ENCODE data around the gene PCDH11Y.
"Not testable (repeated sequence)": the region's sequence is repeated elsewhere in the genome, so short reads cannot be mapped to it uniquely, and the experiment has no call there.

DNA sequence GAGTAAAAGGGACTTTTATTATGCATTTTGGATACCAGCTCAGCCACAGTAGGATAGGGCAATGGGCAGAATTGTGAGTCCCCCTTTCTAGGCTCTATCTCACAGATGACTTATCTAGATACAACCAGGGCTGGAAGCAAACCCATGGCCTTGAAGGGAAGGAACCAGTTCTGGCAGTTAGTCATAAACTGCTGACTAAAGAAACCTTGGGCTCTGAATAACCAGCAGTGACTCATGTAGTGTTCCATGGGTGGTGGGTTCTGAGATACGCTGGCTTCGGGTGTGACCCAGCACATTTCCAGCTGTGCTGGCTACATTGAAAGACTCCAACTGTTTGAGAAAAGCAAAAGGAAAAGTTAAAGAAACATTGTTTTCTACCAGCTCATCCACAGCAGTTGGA lies 679.2 kb downstream of the PCDH11Y start:
- TF ChIP-seq, protein P1, sequence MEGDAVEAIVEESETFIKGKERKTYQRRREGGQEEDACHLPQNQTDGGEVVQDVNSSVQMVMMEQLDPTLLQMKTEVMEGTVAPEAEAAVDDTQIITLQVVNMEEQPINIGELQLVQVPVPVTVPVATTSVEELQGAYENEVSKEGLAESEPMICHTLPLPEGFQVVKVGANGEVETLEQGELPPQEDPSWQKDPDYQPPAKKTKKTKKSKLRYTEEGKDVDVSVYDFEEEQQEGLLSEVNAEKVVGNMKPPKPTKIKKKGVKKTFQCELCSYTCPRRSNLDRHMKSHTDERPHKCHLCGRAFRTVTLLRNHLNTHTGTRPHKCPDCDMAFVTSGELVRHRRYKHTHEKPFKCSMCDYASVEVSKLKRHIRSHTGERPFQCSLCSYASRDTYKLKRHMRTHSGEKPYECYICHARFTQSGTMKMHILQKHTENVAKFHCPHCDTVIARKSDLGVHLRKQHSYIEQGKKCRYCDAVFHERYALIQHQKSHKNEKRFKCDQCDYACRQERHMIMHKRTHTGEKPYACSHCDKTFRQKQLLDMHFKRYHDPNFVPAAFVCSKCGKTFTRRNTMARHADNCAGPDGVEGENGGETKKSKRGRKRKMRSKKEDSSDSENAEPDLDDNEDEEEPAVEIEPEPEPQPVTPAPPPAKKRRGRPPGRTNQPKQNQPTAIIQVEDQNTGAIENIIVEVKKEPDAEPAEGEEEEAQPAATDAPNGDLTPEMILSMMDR (conservative IDR thresholded peaks at IDR 0.05 in 1 of 2, IDR thresholded peaks at IDR 0.05 in 1 of 2; ENCODE audit: extremely low read depth in 1 of 2, insufficient read depth in 1 of 2, low read depth in 1 of 2, low read length in 2 of 2): not testable (repeated sequence)
- TF ChIP-seq EZH2 (IDR thresholded peaks at IDR 0.05; ENCODE audit: borderline replicate concordance, low read length): not testable (repeated sequence)
